WTC11 (cell line): Measurements from ENCODE around the gene NTSR1. TPM values are rescaled to one million over a fixed set of nuclear protein-coding genes. Genes with fewer than 3 reads are reported as not detected.

Experiments
- ATAC-seq: fragments of 200-7000 bp; cut with Tn5 transposase; 2 replicates; pipeline ENCODE4 v1.10.0; 2021; ENCODE audit warnings: mild to moderate bottlenecking, moderate library complexity
- CTCF ChIA-PET: fragments of 300-600 bp; sonication (Branson Sonifier 250); formaldehyde crosslinking; loops from one replicate; lab custom pipeline; 2021; ENCODE audit warnings: antibody characterized with exemption; lab: Charles Lee
- POLR2A ChIA-PET: fragments of 350-600 bp; sonication (Branson Sonifier 250); formaldehyde crosslinking; loops from one replicate; lab custom pipeline; 2021; ENCODE audit warnings: antibody characterized with exemption; lab: Charles Lee
- DNase-seq: peaks from one replicate; pipeline ENCODE4 v3.0.0; 2021; ENCODE audit warnings: low spot score
- H3K27ac Mint-ChIP-seq: 2 replicates; pipeline ENCODE4 v1.8.0; 2021; ENCODE audit warnings: mixed read lengths
- H3K27me3 Mint-ChIP-seq: 2 replicates; pipeline ENCODE4 v1.8.0; 2021; ENCODE audit warnings: low read depth, mild to moderate bottlenecking, moderate library complexity, mixed read lengths
- H3K36me3 Mint-ChIP-seq: 2 replicates; pipeline ENCODE4 v1.8.0; 2021; ENCODE audit warnings: mixed read lengths
- H3K4me1 Mint-ChIP-seq: 2 replicates; pipeline ENCODE4 v1.8.0; 2022; ENCODE audit warnings: mixed read lengths
- H3K4me3 Mint-ChIP-seq: 2 replicates; pipeline ENCODE4 v1.8.0; 2021; ENCODE audit warnings: mild to moderate bottlenecking, moderate library complexity, mixed read lengths
- H3K9me3 Mint-ChIP-seq: 2 replicates; pipeline ENCODE4 v1.8.0; 2021; ENCODE audit warnings: mixed read lengths
- ARID4B ChIP-seq: sonication (generic); formaldehyde crosslinking; IDR thresholded peaks from 2 replicates; pipeline ENCODE4 v1.8.0; 2023; ENCODE audit warnings: missing genetic modification reagents, mild to moderate bottlenecking, borderline replicate concordance
- ESRRA ChIP-seq: sonication (generic); formaldehyde crosslinking; IDR thresholded peaks from 2 replicates; pipeline ENCODE4 v1.8.1; 2022; ENCODE audit warnings: mild to moderate bottlenecking, missing genetic modification reagents, borderline replicate concordance
- ETV6 ChIP-seq: sonication (generic); formaldehyde crosslinking; IDR thresholded peaks from 2 replicates; pipeline ENCODE4 v1.8.1; 2022; ENCODE audit warnings: mild to moderate bottlenecking, missing genetic modification reagents
- FOXJ3 ChIP-seq: sonication (generic); formaldehyde crosslinking; IDR thresholded peaks from 2 replicates; pipeline ENCODE4 v1.9.0; 2021; ENCODE audit warnings: missing genetic modification reagents, mild to moderate bottlenecking, borderline replicate concordance
- GRHL2 ChIP-seq: fragments of 250-450 bp; sonication (Bioruptor Pico); IDR thresholded peaks from 2 replicates; pipeline ENCODE4 v1.8.0; 2022; ENCODE audit warnings: mild to moderate bottlenecking, moderate library complexity; ENCODE audit not compliant: insufficient replicate concordance, severe bottlenecking
- HMGXB4 ChIP-seq: sonication (generic); formaldehyde crosslinking; IDR thresholded peaks from 2 replicates; pipeline ENCODE4 v1.8.1; 2023; ENCODE audit warnings: mild to moderate bottlenecking, moderate library complexity, missing genetic modification reagents
- MLX ChIP-seq: sonication (generic); formaldehyde crosslinking; IDR thresholded peaks from 2 replicates; pipeline ENCODE4 v1.8.1; 2023; ENCODE audit warnings: mild to moderate bottlenecking, missing genetic modification reagents, moderate library complexity
- MXD4 ChIP-seq: fragments of 250-450 bp; sonication (Bioruptor Pico); IDR thresholded peaks from 2 replicates; pipeline ENCODE4 v1.8.0; 2021; ENCODE audit warnings: mild to moderate bottlenecking, moderate library complexity, borderline replicate concordance
- MYBL2 ChIP-seq: sonication (generic); formaldehyde crosslinking; IDR thresholded peaks from 2 replicates; pipeline ENCODE4 v1.8.1; 2023; ENCODE audit warnings: mild to moderate bottlenecking, moderate library complexity, missing genetic modification reagents
- NFE2L1 ChIP-seq: sonication (generic); formaldehyde crosslinking; IDR thresholded peaks from 2 replicates; pipeline ENCODE4 v1.8.1; 2023; ENCODE audit warnings: missing genetic modification reagents
- RELA ChIP-seq: sonication (generic); formaldehyde crosslinking; IDR thresholded peaks from 2 replicates; pipeline ENCODE4 v1.8.1; 2022; ENCODE audit warnings: missing genetic modification reagents, mild to moderate bottlenecking, borderline replicate concordance
- SMAD4 ChIP-seq: sonication (generic); formaldehyde crosslinking; IDR thresholded peaks from 2 replicates; pipeline ENCODE4 v1.8.0; 2022; ENCODE audit warnings: mild to moderate bottlenecking, missing genetic modification reagents
- SOX15 ChIP-seq: fragments of 250-450 bp; sonication (Bioruptor Pico); IDR thresholded peaks from 2 replicates; pipeline ENCODE4 v1.9.0; 2021; ENCODE audit warnings: mild to moderate bottlenecking
- ZNF232 ChIP-seq: sonication (generic); formaldehyde crosslinking; IDR thresholded peaks from 2 replicates; pipeline ENCODE4 v1.8.0; 2022; ENCODE audit warnings: mild to moderate bottlenecking, missing genetic modification reagents
- ZNF423 ChIP-seq: fragments of 250-450 bp; sonication (Bioruptor Pico); IDR thresholded peaks from 2 replicates; pipeline ENCODE4 v2.1.2; 2022; ENCODE audit warnings: mild to moderate bottlenecking, moderate library complexity
- total RNA-seq: library from RNA; stranded (reverse); gene quantifications from 3 replicates; pipeline ENCODE4 v1.2.3, GENCODE V29; 2021
- TF ChIP-seq, protein P1 (sequence below): sonication (generic); formaldehyde crosslinking; IDR thresholded peaks from 2 replicates; pipeline ENCODE4 v1.8.0; 2022; ENCODE audit warnings: mild to moderate bottlenecking, missing genetic modification reagents
- TF ChIP-seq, protein P2 (sequence below): sonication (generic); formaldehyde crosslinking; IDR thresholded peaks from 2 replicates; pipeline ENCODE4 v1.8.1; 2022; ENCODE audit warnings: mild to moderate bottlenecking, missing genetic modification reagents, moderate library complexity, borderline replicate concordance
- TF ChIP-seq, protein P3 (sequence below): fragments of 200-600 bp; IDR thresholded peaks from 2 replicates; pipeline ENCODE4 v1.8.0; 2022; ENCODE audit warnings: antibody characterized with exemption

NTSR1 gene
- total RNA-seq, 1 experiment from 2014 or later: 0.63 TPM

DNA sequence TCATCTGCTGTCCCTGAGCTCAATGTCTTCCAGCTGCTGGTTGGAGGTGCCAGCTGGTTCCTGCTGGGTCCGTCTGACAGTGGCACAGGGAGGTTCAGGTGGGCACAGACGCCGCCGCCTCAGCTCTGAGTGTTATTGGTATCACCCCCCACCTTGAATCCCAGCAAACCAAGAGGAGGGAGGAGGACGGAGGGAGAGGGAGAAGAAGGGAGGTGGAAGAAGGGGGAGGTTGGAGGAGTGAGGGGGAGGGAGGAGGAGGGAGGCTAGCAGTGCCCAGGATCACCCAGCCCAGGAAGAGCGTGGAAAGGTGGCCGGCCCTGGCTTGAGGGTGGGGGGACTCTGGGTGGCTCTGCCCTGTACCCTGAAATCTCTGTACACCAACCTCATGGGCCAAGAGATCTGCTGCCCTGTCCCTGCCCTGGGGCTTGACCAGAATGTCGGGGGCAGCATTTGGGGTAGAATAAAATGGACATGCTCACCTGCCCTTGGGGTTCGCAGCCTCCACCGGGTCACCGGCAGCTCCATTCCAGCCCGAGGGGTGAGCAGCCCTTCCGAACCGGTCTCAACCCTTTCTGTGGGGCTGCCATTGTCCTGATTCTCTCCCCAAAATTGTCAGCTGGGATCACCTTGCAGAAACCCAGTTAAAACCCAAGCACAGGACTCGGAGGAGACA lies 17.1 kb downstream of the NTSR1 start:
- ATAC-seq (no peak), DNase-seq (no peak)
- CTCF ChIA-PET: no interaction called here
- POLR2A ChIA-PET: no interaction called here
- Mint-ChIP-seq H3K27me3 (peaks cover 12% of the 10 kb centered on the region), H3K4me3 (no peak overlapping the region), H3K36me3 (peaks cover 7% of the 10 kb centered on the region), H3K27ac (no peak overlapping the region), H3K9me3 (peaks cover 17% of the 10 kb centered on the region), H3K4me1 (no peaks in the 10 kb centered on the region)
- TF ChIP-seq ESRRA (CRISPR knock-in tag) (no peak), GRHL2 (CRISPR knock-in tag) (no peak), MLX (CRISPR knock-in tag) (no peak), HMGXB4 (CRISPR knock-in tag) (no peak), ARID4B (CRISPR knock-in tag) (no peak), ZNF423 (CRISPR knock-in tag) (no peak), NFE2L1 (CRISPR knock-in tag) (no peak), MXD4 (CRISPR knock-in tag) (no peak), SOX15 (CRISPR knock-in tag) (no peak), RELA (CRISPR knock-in tag) (no peak), SMAD4 (no peak), FOXJ3 (no peak), ETV6 (CRISPR knock-in tag) (no peak), ZNF232 (no peak), MYBL2 (CRISPR knock-in tag) (no peak)
- TF ChIP-seq, protein P1, sequence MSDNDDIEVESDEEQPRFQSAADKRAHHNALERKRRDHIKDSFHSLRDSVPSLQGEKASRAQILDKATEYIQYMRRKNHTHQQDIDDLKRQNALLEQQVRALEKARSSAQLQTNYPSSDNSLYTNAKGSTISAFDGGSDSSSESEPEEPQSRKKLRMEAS: no peak
- TF ChIP-seq, protein P2, sequence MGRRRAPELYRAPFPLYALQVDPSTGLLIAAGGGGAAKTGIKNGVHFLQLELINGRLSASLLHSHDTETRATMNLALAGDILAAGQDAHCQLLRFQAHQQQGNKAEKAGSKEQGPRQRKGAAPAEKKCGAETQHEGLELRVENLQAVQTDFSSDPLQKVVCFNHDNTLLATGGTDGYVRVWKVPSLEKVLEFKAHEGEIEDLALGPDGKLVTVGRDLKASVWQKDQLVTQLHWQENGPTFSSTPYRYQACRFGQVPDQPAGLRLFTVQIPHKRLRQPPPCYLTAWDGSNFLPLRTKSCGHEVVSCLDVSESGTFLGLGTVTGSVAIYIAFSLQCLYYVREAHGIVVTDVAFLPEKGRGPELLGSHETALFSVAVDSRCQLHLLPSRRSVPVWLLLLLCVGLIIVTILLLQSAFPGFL: no peak
- TF ChIP-seq, protein P3, sequence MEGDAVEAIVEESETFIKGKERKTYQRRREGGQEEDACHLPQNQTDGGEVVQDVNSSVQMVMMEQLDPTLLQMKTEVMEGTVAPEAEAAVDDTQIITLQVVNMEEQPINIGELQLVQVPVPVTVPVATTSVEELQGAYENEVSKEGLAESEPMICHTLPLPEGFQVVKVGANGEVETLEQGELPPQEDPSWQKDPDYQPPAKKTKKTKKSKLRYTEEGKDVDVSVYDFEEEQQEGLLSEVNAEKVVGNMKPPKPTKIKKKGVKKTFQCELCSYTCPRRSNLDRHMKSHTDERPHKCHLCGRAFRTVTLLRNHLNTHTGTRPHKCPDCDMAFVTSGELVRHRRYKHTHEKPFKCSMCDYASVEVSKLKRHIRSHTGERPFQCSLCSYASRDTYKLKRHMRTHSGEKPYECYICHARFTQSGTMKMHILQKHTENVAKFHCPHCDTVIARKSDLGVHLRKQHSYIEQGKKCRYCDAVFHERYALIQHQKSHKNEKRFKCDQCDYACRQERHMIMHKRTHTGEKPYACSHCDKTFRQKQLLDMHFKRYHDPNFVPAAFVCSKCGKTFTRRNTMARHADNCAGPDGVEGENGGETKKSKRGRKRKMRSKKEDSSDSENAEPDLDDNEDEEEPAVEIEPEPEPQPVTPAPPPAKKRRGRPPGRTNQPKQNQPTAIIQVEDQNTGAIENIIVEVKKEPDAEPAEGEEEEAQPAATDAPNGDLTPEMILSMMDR: no peak
